ENCODE measurements around the gene PLAAT5.
"Not testable (repeated sequence)": the region's sequence is repeated elsewhere in the genome, so short reads cannot be mapped to it uniquely, and the experiment has no call there.

PLAAT5 gene

GRCh38 chr11:63470311-63470710 is 20.7 kb downstream of the PLAAT5 start:
- H3K9me3 Mint-ChIP-seq = peaks cover 6% of the 10 kb centered on the region
- no peaks in the 10 kb centered on the region for H3K27me3 Mint-ChIP-seq

DNA sequence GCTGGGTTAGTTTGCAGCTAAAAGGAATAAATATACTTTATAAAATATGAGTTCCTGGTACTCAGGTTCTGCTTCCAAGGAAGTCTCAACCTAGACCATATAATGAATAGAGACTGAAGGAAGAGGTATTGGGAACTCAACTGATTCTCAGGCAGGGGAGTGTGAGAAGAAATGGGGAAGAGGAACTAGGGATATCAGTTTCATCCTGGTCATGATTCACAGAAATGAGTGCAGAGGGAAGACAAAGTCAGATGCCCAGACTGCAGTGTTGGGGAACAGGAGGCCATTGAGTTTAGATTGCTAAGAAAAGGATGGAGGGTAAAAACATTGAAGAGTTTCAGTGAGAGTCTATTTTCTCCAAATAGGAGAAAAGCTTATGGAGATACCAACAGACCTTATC is 28.8 kb downstream of the PLAAT5 start:
- H3K27me3 Mint-ChIP-seq = peaks cover 2% of the 10 kb centered on the region
- H3K27ac Mint-ChIP-seq = no peak overlapping the region
- no peaks in the 10 kb centered on the region for H3K4me1 Mint-ChIP-seq
- no peaks in the 10 kb centered on the region for H3K9me3 Mint-ChIP-seq
- no peak overlapping the region for H3K4me3 Mint-ChIP-seq
- H3K36me3 Mint-ChIP-seq = no peaks in the 10 kb centered on the region

More at GRCh38 chr11:63470311-63470710, 20.7 kb downstream of the PLAAT5 start:
- H3K27ac Mint-ChIP-seq = no peak overlapping the region
- no peaks in the 10 kb centered on the region for H3K4me1 Mint-ChIP-seq
- no peak overlapping the region for H3K4me3 Mint-ChIP-seq
- H3K36me3 Mint-ChIP-seq = peaks cover 2% of the 10 kb centered on the region

DNA sequence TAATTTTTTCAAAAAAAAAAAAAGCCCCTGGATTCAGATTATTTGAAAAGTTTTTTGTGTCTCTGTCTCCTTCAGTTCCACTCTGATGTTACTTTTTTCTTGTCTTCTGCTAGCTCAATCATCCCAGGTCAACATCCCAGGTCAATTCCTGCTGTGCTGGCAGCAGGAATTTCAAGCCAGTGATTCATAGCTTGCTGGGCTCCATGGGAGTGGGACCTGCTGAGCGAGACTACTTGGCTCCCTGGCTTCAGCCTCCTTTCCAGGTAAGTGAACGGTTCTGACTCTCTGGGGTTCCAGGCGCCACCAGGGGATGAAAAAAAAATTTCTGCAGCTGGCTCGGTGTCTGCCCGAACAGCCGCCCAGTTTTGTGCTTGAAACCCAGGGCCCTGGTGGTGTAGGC is 31.4 kb downstream of the PLAAT5 start:
- Mint-ChIP-seq H3K27me3 (peaks cover 2% of the 10 kb centered on the region), H3K36me3 (no peaks in the 10 kb centered on the region), H3K4me1 (no peaks in the 10 kb centered on the region), H3K27ac (no peak overlapping the region), H3K9me3 (no peaks in the 10 kb centered on the region), H3K4me3 (no peak overlapping the region)

- no peak overlapping the region for H3K27ac Mint-ChIP-seq
- no peaks in the 10 kb centered on the region for H3K9me3 Mint-ChIP-seq
These were observed 42.3 kb downstream of the PLAAT5 start for GRCh38 chr11:63448646-63449045.

GRCh38 chr11:63445720-63446119 is 45.2 kb downstream of the PLAAT5 start:
- Mint-ChIP-seq H3K36me3 (no peaks in the 10 kb centered on the region), H3K27me3 (no peaks in the 10 kb centered on the region), H3K4me1 (peaks cover 42% of the 10 kb centered on the region), H3K9me3 (no peaks in the 10 kb centered on the region), H3K27ac (peak overlapping the region; percentile 31), H3K4me3 (no peak overlapping the region)

More at GRCh38 chr11:63448646-63449045, 42.3 kb downstream of the PLAAT5 start:
- no peaks in the 10 kb centered on the region for H3K27me3 Mint-ChIP-seq
- no peaks in the 10 kb centered on the region for H3K36me3 Mint-ChIP-seq
- no peak overlapping the region for H3K4me3 Mint-ChIP-seq
- peaks cover 35% of the 10 kb centered on the region for H3K4me1 Mint-ChIP-seq

DNA sequence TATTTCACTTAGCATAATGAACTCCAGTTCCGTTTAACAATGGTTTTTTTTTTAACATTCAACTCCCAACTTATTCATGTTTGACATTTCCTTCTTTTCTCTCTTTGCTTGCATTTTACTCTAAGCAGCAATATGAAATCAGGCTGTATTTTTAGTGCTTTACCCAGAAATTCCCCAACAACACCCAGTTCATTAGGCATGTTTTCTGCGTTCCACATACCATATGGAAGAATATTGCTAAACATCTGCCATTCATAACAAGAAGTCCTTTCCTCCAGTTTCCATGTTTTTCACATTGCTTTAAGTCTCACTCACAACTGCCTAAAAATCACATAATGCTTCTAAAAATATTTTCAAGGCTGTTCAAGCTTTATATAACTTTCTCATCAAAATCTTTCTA is 45.8 kb downstream of the PLAAT5 start:
- H3K36me3 Mint-ChIP-seq = no peaks in the 10 kb centered on the region
- H3K4me1 Mint-ChIP-seq = peaks cover 42% of the 10 kb centered on the region
- H3K27ac Mint-ChIP-seq = no peak overlapping the region
- no peaks in the 10 kb centered on the region for H3K9me3 Mint-ChIP-seq
- no peak overlapping the region for H3K4me3 Mint-ChIP-seq
- H3K27me3 Mint-ChIP-seq = no peaks in the 10 kb centered on the region

- H3K4me1 Mint-ChIP-seq = peaks cover 42% of the 10 kb centered on the region
- no peaks in the 10 kb centered on the region for H3K27me3 Mint-ChIP-seq
- H3K4me3 Mint-ChIP-seq = no peak overlapping the region
- no peaks in the 10 kb centered on the region for H3K9me3 Mint-ChIP-seq
- peak overlapping the region; percentile 87 for H3K27ac Mint-ChIP-seq
- H3K36me3 Mint-ChIP-seq = no peaks in the 10 kb centered on the region
These were observed 46.8 kb downstream of the PLAAT5 start for GRCh38 chr11:63444160-63444559.

- no peak overlapping the region for H3K4me3 Mint-ChIP-seq
- H3K27me3 Mint-ChIP-seq = no peaks in the 10 kb centered on the region
- H3K9me3 Mint-ChIP-seq = no peaks in the 10 kb centered on the region
- H3K27ac Mint-ChIP-seq = peak overlapping the region; percentile 87
- H3K36me3 Mint-ChIP-seq = no peaks in the 10 kb centered on the region
- H3K4me1 Mint-ChIP-seq = peaks cover 42% of the 10 kb centered on the region
These were observed 47.3 kb downstream of the PLAAT5 start for GRCh38 chr11:63443714-63444113.

DNA sequence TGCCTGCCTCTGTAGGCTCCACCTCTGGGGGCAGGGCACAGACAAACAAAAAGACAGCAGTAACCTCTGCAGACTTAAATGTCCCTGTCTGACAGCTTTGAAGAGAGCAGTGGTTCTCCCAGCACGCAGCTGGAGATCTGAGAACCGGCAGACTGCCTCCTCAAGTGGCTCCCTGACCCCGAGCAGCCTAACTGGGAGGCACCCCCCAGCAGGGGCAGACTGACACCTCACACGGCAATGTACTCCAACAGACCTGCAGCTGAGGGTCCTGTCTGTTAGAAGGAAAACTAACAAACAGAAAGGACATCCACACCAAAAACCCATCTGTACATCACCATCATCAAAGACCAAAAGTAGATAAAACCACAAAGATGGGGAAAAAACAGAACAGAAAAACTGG is 55.1 kb downstream of the PLAAT5 start:
- H3K4me1 Mint-ChIP-seq, H3K27ac Mint-ChIP-seq, H3K9me3 Mint-ChIP-seq, H3K4me3 Mint-ChIP-seq, H3K36me3 Mint-ChIP-seq: not testable (repeated sequence)
- peaks cover 14% of the 10 kb centered on the region for H3K27me3 Mint-ChIP-seq

GRCh38 chr11:63435351-63435750 is 55.6 kb downstream of the PLAAT5 start:
- H3K9me3 Mint-ChIP-seq, H3K4me3 Mint-ChIP-seq, H3K27ac Mint-ChIP-seq, H3K36me3 Mint-ChIP-seq, H3K4me1 Mint-ChIP-seq: not testable (repeated sequence)
- peaks cover 14% of the 10 kb centered on the region for H3K27me3 Mint-ChIP-seq

- peaks cover 14% of the 10 kb centered on the region for H3K27me3 Mint-ChIP-seq
- not testable (repeated sequence) for H3K4me1 Mint-ChIP-seq, H3K36me3 Mint-ChIP-seq
These were observed 60.2 kb downstream of the PLAAT5 start for GRCh38 chr11:63430731-63431130.

GRCh38 chr11:63427971-63428508 is 62.9 kb downstream of the PLAAT5 start:
- no peaks in the 10 kb centered on the region for H3K4me1 Mint-ChIP-seq
- H3K9me3 Mint-ChIP-seq = no peaks in the 10 kb centered on the region
- H3K36me3 Mint-ChIP-seq = peaks cover 3% of the 10 kb centered on the region
- H3K4me3 Mint-ChIP-seq = no peak overlapping the region
- H3K27ac Mint-ChIP-seq = no peak overlapping the region
- H3K27me3 Mint-ChIP-seq = peaks cover 6% of the 10 kb centered on the region

More at GRCh38 chr11:63430731-63431130, 60.2 kb downstream of the PLAAT5 start:
- not testable (repeated sequence) for H3K27ac Mint-ChIP-seq, H3K4me3 Mint-ChIP-seq, H3K9me3 Mint-ChIP-seq

GRCh38 chr11:63417174-63417852 is 73.7 kb downstream of the PLAAT5 start:
- Mint-ChIP-seq H3K4me1 (peaks cover 26% of the 10 kb centered on the region), H3K27me3 (peaks cover 1% of the 10 kb centered on the region), H3K36me3 (peaks cover 3% of the 10 kb centered on the region), H3K27ac (no peak overlapping the region), H3K9me3 (no peaks in the 10 kb centered on the region), H3K4me3 (no peak overlapping the region)
